ENCODE data around the gene RNASE4. TPM values are rescaled to one million over a fixed set of nuclear protein-coding genes. Genes with fewer than 3 reads are reported as not detected.

The RNASE4 gene
- total and polyA plus RNA-seq, 2 donors (not counting 3 experiments of a cell fraction or from before 2014, with no cell fraction given): 6.9 to 27.4 TPM

DNA sequence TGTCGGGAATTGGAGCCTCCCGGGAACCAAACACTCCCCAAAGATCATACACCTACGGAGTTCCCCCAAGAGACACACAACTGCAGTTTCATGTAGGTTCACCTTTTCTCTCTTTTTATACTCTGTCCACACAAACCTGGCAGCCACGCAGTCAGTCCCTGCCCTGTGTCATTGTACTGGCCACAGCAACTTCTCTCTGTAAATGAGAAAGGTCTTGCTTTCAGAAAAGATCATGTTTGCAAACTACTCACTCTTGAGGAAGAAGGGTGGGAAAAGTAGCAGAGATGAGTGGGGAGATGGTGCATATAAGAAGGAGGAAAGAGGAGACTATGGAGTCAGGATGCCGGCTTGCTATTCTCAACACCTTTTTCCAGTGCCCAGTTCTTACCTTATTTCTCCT lies 14.6 kb downstream of the RNASE4 start:
- FAIRE-seq (no peak), DNase-seq (ENCODE audit: low read depth, low spot score) (no peak)
- ChIA-PET POLR2A (no interaction called here), CTCF (interaction anchor here (0.7 to 5.1 kb wide), 6 partner anchors 155 to 273 kb away, joined by 3 to 96 read pairs (median 10); no protein-coding TSS in a partner anchor)
- Histone ChIP-seq H3K4me3 (replicated peaks in 1 of 3; ENCODE audit: insufficient read depth in 1 of 3, low read depth in 1 of 3, low read length in 3 of 3) (no peak overlapping the region), H3K27ac (ENCODE audit: insufficient read depth, low read depth, low read length) (no peak overlapping the region), H3K27me3 (ENCODE audit: control insufficient read depth in 2 of 2, insufficient read depth in 2 of 2, low read length in 2 of 2) (no peaks in the 10 kb centered on the region), H3K9ac (replicated peaks; ENCODE audit: extremely low read depth, insufficient read depth, low read length) (no peak overlapping the region), H3K9me3 (replicated peaks; ENCODE audit: control insufficient read depth, insufficient read depth, low read length) (no peaks in the 10 kb centered on the region), H2AFZ (ENCODE audit: low read depth, low read length) (no peak overlapping the region), H4K20me1 (replicated peaks; ENCODE audit: control insufficient read depth, extremely low read depth, insufficient read depth, low read length) (no peaks in the 10 kb centered on the region), H3K4me2 (ENCODE audit: insufficient read depth, low read length) (no peak overlapping the region), H3K9me1 (replicated peaks; ENCODE audit: control insufficient read depth, extremely low read depth, insufficient read depth, low read length) (no peaks in the 10 kb centered on the region), H3K36me3 (ENCODE audit: control insufficient read depth in 2 of 2, extremely low read depth in 1 of 2, insufficient read depth in 2 of 2, low read length in 2 of 2) (no peaks in the 10 kb centered on the region), H3K79me2 (ENCODE audit: control insufficient read depth, insufficient read depth, low read length) (no peaks in the 10 kb centered on the region), H3K4me1 (ENCODE audit: control insufficient read depth, extremely low read depth, insufficient read depth, low read length) (peaks cover 11% of the 10 kb centered on the region)
- TF ChIP-seq EZH2 (IDR thresholded peaks at IDR 0.05; ENCODE audit: borderline replicate concordance, low read depth, low read length, severe bottlenecking) (no peak), GATA2 (IDR thresholded peaks at IDR 0.05; ENCODE audit: insufficient read depth, insufficient read length, low read depth, low read length) (no peak), MYC (IDR thresholded peaks at IDR 0.05; ENCODE audit: low read depth, low read length) (no peak), JUN (IDR thresholded peaks at IDR 0.05; ENCODE audit: borderline replicate concordance, insufficient read depth, insufficient read length, low read depth) (no peak), FOS (IDR thresholded peaks at IDR 0.05; ENCODE audit: borderline replicate concordance, insufficient read depth, low read length) (no peak), POLR2A (IDR thresholded peaks at IDR 0.05; ENCODE audit: low read depth, low read length) (no peak), POLR2AphosphoS5 (IDR thresholded peaks at IDR 0.05; ENCODE audit: insufficient read depth, low read depth, low read length) (no peak)
- TF ChIP-seq, protein P1, sequence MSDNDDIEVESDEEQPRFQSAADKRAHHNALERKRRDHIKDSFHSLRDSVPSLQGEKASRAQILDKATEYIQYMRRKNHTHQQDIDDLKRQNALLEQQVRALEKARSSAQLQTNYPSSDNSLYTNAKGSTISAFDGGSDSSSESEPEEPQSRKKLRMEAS (IDR thresholded peaks at IDR 0.05; ENCODE audit: insufficient read depth, insufficient read length): no peak
- TF ChIP-seq, protein P2, sequence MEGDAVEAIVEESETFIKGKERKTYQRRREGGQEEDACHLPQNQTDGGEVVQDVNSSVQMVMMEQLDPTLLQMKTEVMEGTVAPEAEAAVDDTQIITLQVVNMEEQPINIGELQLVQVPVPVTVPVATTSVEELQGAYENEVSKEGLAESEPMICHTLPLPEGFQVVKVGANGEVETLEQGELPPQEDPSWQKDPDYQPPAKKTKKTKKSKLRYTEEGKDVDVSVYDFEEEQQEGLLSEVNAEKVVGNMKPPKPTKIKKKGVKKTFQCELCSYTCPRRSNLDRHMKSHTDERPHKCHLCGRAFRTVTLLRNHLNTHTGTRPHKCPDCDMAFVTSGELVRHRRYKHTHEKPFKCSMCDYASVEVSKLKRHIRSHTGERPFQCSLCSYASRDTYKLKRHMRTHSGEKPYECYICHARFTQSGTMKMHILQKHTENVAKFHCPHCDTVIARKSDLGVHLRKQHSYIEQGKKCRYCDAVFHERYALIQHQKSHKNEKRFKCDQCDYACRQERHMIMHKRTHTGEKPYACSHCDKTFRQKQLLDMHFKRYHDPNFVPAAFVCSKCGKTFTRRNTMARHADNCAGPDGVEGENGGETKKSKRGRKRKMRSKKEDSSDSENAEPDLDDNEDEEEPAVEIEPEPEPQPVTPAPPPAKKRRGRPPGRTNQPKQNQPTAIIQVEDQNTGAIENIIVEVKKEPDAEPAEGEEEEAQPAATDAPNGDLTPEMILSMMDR (IDR thresholded peaks at IDR 0.05; ENCODE audit: extremely low read depth in 1 of 2, insufficient read depth in 1 of 2, low read depth in 1 of 2, low read length in 2 of 2): no peak
- intact Hi-C loops (cut with micrococcal nuclease): loop anchor here (10.0 kb wide), 1 partner anchor 164 kb away; no protein-coding TSS in a partner anchor
- no TSS peak for BruUV-seq (replicated peaks)
- dilution Hi-C loops (cut with MboI; ENCODE audit: extremely low pct_ligation_motif_present, low sequenced_read_pairs): no loop called here
